ENCODE results near the gene MBNL1. TPM values are rescaled to one million over a fixed set of nuclear protein-coding genes. Genes with fewer than 3 reads are reported as not detected.
"Not testable (repeated sequence)": the region's sequence is repeated elsewhere in the genome, so short reads cannot be mapped to it uniquely, and the experiment has no call there.

The MBNL1 gene
- polyA plus RNA-seq, 1 donor from 2014 or later, result 200 TPM

DNA sequence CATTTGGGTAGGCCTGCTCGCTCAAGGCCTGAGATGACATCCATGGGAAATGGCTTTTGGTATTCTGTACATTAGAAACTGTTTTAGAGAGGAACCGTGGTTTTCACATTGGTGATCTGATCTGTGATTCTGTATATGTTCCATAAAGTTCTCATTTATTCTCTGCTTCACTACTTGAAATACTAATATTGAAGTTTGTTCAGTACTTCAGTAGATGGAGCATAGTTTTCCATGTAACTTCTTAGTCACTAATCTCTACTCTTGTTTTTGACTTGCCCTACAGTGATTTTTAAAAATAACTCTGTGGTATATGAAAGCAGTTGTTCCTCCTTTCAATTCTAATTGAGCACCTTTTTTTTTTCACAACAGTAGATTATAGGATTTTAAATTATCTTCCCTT lies 66.5 kb downstream of the MBNL1 start:
- peak overlapping the region in 2 of 3 donors; percentile 67 to 76 for H3K27ac Mint-ChIP-seq
- no peaks in the 10 kb centered on the region for H3K27me3 Mint-ChIP-seq
- no peaks in the 10 kb centered on the region for H3K9me3 Mint-ChIP-seq
- H3K4me1 Mint-ChIP-seq, result peaks cover 65 to 73% (median 69%) of the 10 kb centered on the region in 3 donors
- peaks cover 13% of the 10 kb centered on the region for H3K36me3 Mint-ChIP-seq
- H3K4me3 Mint-ChIP-seq, result peak overlapping the region in 3 of 4 donors; percentile 68 to 85 (median 75)

GRCh38 chr3:152337337-152337736 lies 68.6 kb downstream of the MBNL1 start:
- not testable (repeated sequence) for H3K9me3 Mint-ChIP-seq, H3K27ac Mint-ChIP-seq, H3K27me3 Mint-ChIP-seq, H3K4me3 Mint-ChIP-seq
- Mint-ChIP-seq H3K4me1 (peaks cover 56 to 65% (median 56%) of the 10 kb centered on the region in 3 donors), H3K36me3 (peaks cover 16% of the 10 kb centered on the region)

DNA sequence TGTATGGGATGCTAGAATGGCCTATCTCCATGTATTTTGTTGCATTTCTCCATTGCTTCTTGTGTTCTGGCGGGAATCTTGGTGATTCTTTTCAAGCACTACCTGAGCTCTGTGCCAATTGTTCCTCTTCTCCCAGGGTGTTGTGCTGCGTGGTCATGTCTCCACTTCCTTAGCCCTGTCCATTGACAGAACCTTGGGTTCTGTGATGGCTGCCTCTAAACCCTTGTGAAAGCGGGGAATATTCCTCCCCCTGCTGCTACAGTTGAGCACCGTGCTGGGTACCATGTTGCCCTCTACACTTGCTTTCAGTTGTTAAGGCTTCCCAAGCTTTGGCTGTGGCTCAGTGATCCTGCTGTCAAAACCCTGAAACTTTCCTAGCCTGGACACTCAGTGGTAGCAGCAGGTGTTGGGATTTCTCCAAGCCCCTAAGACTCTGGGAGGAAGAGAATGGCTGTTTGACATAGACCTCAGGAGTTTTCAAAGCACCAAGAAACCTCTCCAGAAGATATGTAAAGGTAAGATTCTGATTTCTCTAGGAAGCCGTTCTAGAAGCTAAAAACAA lies 69.5 kb downstream of the MBNL1 start:
- H3K4me1 Mint-ChIP-seq, result peaks cover 50 to 60% (median 50%) of the 10 kb centered on the region in 3 donors
- peaks cover 16% of the 10 kb centered on the region for H3K36me3 Mint-ChIP-seq
- peak overlapping the region in 1 of 3 donors; percentile 14 for H3K27ac Mint-ChIP-seq
- H3K27me3 Mint-ChIP-seq, result no peaks in the 10 kb centered on the region
- no peak overlapping the region for H3K4me3 Mint-ChIP-seq
- H3K9me3 Mint-ChIP-seq, result no peaks in the 10 kb centered on the region

GRCh38 chr3:152339881-152340505 lies 71.3 kb downstream of the MBNL1 start:
- Mint-ChIP-seq H3K9me3 (no peaks in the 10 kb centered on the region), H3K27me3 (no peaks in the 10 kb centered on the region), H3K4me3 (peak overlapping the region in 1 of 4 donors; percentile 17), H3K4me1 (peaks cover 36 to 50% (median 45%) of the 10 kb centered on the region in 3 donors), H3K36me3 (peaks cover 14% of the 10 kb centered on the region), H3K27ac (peak overlapping the region; percentile 27 to 49 (median 36))

DNA sequence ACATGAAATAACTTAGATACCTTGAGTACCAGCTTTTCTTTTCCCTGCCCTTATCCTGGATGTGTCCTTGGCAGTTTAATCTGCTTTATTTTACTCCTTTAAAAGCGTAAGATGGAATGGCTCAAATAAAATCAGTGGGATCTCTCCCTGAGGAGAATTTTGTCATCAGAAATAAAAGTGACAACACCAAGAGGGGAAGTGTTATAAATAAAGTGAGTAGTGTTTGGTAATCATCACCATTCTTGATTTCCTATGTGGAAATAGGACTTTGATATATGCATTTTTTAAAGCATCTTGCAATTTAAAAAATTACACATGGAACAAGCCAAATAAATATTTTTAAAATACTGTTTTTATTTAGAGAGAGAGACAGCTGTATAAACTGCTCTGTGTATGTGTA lies 76.5 kb downstream of the MBNL1 start:
- Mint-ChIP-seq H3K27ac (peak overlapping the region in 1 of 3 donors; percentile 19), H3K9me3 (no peaks in the 10 kb centered on the region), H3K27me3 (no peaks in the 10 kb centered on the region), H3K4me3 (no peak overlapping the region), H3K4me1 (peaks cover 14 to 31% (median 24%) of the 10 kb centered on the region in 3 donors), H3K36me3 (peaks cover 5% of the 10 kb centered on the region)

- no peaks in the 10 kb centered on the region for H3K9me3 Mint-ChIP-seq
- no peak overlapping the region for H3K4me3 Mint-ChIP-seq
- H3K36me3 Mint-ChIP-seq, result peaks cover 2% of the 10 kb centered on the region
- H3K27ac Mint-ChIP-seq, result no peak overlapping the region
- H3K27me3 Mint-ChIP-seq, result no peaks in the 10 kb centered on the region
- H3K4me1 Mint-ChIP-seq, result peaks cover 11 to 31% (median 21%) of the 10 kb centered on the region in 3 donors
Observed at GRCh38 chr3:152346058-152346457, 77.3 kb downstream of the MBNL1 start.

DNA sequence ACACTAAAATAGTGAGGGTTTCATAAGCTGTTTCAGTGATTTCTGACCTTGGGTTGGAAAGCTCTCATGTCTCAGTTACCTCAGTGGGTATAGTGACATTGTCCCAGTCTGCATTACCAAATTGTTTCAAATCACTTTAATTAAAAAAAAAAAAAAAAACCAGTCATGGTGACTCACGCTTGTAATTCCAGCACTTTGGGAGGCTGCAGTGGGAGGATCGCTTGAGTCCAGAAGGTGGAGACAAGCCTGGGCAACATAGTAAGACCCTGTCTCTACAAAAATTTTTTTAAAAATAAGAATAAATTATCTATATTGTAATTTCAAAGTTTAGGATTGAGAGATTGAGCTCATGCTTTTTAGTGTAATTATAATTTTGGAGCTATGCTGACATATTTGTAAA lies 78.0 kb downstream of the MBNL1 start:
- Mint-ChIP-seq H3K36me3 (peaks cover 5% of the 10 kb centered on the region), H3K27me3 (no peaks in the 10 kb centered on the region), H3K4me1 (peaks cover 17 to 33% (median 27%) of the 10 kb centered on the region in 3 donors), H3K27ac (no peak overlapping the region), H3K4me3 (no peak overlapping the region), H3K9me3 (no peaks in the 10 kb centered on the region)

GRCh38 chr3:152348436-152349177 lies 79.9 kb downstream of the MBNL1 start:
- Mint-ChIP-seq H3K27ac (no peak overlapping the region), H3K27me3 (no peaks in the 10 kb centered on the region), H3K4me1 (peaks cover 28 to 42% (median 34%) of the 10 kb centered on the region in 3 donors), H3K4me3 (no peak overlapping the region), H3K9me3 (no peaks in the 10 kb centered on the region), H3K36me3 (peaks cover 5% of the 10 kb centered on the region)

GRCh38 chr3:152349392-152349791 lies 80.7 kb downstream of the MBNL1 start:
- H3K27ac Mint-ChIP-seq, result no peak overlapping the region
- H3K9me3 Mint-ChIP-seq, result no peaks in the 10 kb centered on the region
- H3K27me3 Mint-ChIP-seq, result no peaks in the 10 kb centered on the region
- no peak overlapping the region for H3K4me3 Mint-ChIP-seq
- H3K4me1 Mint-ChIP-seq, result peaks cover 30 to 41% (median 37%) of the 10 kb centered on the region in 3 donors
- H3K36me3 Mint-ChIP-seq, result peaks cover 5% of the 10 kb centered on the region

GRCh38 chr3:152350139-152350538 lies 81.4 kb downstream of the MBNL1 start:
- Mint-ChIP-seq H3K27me3 (no peaks in the 10 kb centered on the region), H3K4me1 (peaks cover 32 to 36% (median 34%) of the 10 kb centered on the region in 3 donors), H3K36me3 (peaks cover 5% of the 10 kb centered on the region), H3K4me3 (no peak overlapping the region), H3K27ac (no peak overlapping the region), H3K9me3 (no peaks in the 10 kb centered on the region)

DNA sequence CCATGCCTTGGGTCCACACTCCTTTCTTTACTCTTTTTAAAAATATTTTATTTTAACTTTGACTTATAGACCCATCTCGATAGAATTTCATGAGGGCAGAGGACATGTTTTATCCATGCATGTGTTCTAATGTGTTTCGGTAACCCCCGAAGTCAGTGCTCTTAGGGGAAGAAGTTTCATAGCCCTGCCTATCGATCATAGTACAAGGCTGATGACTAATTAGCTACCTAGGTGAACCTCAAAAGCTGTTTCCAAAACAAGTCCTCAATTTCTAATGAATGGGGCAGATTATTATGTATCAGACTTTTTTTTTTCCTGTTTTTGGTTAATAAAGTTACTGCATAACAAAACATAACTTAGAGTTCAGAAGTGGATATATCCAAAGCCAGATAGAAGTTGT lies 82.0 kb downstream of the MBNL1 start:
- Mint-ChIP-seq H3K36me3 (peaks cover 5% of the 10 kb centered on the region), H3K4me1 (peaks cover 32 to 37% (median 33%) of the 10 kb centered on the region in 3 donors), H3K27me3 (no peaks in the 10 kb centered on the region), H3K27ac (peak overlapping the region in 1 of 3 donors; percentile 93), H3K4me3 (no peak overlapping the region), H3K9me3 (no peaks in the 10 kb centered on the region)

DNA sequence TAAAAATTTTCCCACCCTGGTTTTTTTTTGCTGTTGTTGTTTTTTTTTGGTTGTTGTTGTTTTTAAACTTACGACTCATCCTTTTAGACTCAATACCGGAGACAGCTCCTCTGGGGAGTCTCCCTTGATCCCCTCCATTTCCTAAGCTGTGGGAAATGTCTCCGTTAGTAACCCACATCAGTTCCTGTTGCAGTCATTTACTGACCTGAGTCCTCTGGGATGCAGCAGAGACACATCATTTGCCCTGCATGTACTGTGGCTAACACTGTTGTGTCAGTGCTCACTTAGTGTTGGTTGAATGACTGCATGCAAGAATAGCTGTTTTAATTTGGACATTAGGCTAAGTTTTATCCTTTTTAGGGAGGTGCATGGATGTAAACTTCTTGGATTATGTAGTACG lies 83.8 kb downstream of the MBNL1 start:
- Mint-ChIP-seq H3K27ac (peak overlapping the region; percentile 75 to 94 (median 78)), H3K4me1 (peaks cover 37 to 41% (median 39%) of the 10 kb centered on the region in 3 donors), H3K36me3 (peaks cover 4% of the 10 kb centered on the region), H3K27me3 (no peaks in the 10 kb centered on the region), H3K4me3 (peak overlapping the region in 3 of 4 donors; percentile 45 to 74 (median 47)), H3K9me3 (no peaks in the 10 kb centered on the region)

DNA sequence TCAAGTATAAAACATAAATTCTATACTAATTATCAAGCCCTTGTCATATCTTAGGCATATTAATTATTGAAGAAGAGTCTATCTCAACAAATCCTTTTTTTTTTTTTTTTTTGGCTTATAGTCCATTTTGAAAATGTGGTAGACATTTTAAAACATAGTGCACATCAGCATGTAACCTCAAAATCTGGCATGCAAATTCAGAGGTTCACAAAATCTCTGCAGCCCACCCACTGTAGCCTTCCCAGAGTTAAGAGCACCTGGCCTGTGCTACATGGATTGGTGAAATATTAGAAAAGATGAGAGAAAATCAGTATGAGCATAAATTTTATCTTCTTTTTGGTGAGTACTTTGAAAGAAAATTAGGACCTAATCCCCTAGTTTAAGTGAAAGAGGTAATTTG lies 84.8 kb downstream of the MBNL1 start:
- Mint-ChIP-seq H3K27me3 (no peaks in the 10 kb centered on the region), H3K36me3 (peaks cover 4% of the 10 kb centered on the region), H3K4me3 (peak overlapping the region in 1 of 4 donors; percentile 45), H3K27ac (peak overlapping the region in 2 of 3 donors; percentile 64 to 82), H3K9me3 (no peaks in the 10 kb centered on the region), H3K4me1 (peaks cover 39 to 48% (median 45%) of the 10 kb centered on the region in 3 donors)

GRCh38 chr3:152355744-152356665 lies 87.3 kb downstream of the MBNL1 start:
- H3K4me3 Mint-ChIP-seq, result peak overlapping the region in 1 of 4 donors; percentile 28

More at GRCh38 chr3:152355744-152356665, 87.3 kb downstream of the MBNL1 start:
- no peaks in the 10 kb centered on the region for H3K27me3 Mint-ChIP-seq
- peak overlapping the region; percentile 15 to 84 (median 71) for H3K27ac Mint-ChIP-seq
- no peaks in the 10 kb centered on the region for H3K9me3 Mint-ChIP-seq
- peaks cover 4% of the 10 kb centered on the region for H3K36me3 Mint-ChIP-seq
- peaks cover 49 to 57% (median 54%) of the 10 kb centered on the region in 3 donors for H3K4me1 Mint-ChIP-seq
